SHP77 treated with DMSO at 0.1 percent for 48 hours (cell line): Measurements from ENCODE around the gene HACD2.

ENCODE experiments used
- DNase-seq: peaks from one replicate; lab custom pipeline; 2025; lab: John Stamatoyannopoulos, UW

Gene HACD2

DNA sequence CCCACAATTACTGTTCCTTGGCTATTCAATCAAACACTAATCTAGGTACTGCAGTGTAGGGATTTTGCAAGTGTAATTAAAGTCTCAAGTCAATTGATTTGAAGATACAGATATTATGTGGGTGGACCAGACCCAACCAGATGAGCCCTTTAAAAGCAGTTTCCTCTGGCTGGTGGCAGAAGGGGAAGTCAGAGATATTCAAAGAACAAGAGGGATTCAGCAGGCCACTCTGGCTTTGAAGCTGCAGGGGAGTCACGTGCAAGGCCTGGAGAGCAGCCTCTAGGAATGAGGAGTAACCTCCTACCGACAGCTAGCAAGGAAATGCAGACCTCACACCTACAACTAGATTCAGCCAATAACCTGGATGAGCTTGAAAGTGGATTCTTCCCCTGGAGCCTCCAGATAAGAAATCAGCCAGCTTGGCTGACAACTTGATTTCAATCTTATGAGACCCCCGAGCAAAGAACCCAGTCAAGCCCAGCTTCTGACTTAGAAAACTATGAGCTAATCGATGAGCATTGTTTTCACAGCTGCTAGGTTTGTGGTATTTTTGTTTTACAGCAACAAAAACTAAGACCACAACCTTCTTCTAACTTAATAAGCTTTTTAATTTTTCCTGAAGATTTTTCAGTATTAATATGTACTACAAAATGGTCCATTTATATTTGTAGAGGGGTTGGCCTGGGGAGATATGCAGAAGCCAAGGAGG lies 13.4 kb downstream of the HACD2 start:
- no peak for DNase-seq

DNA sequence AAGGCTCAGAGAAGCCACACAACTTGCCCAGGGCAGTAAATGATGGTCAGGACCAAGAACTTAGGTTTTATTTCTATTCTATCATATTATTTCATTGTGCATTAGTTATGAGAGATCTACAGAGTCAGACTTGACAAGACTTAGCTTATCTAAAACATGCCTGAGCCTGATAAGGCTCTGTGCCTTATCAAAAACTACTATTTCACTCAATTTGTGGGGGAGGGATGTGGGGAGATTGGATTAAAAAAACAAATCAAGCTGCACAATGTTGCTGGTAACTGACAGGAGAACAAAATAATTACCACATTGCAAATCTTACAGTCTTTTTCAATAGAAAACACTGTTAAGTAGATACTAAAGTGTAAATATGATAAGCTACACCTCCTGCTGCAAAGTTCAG lies 16.0 kb downstream of the HACD2 start:
- DNase-seq: no peak

DNA sequence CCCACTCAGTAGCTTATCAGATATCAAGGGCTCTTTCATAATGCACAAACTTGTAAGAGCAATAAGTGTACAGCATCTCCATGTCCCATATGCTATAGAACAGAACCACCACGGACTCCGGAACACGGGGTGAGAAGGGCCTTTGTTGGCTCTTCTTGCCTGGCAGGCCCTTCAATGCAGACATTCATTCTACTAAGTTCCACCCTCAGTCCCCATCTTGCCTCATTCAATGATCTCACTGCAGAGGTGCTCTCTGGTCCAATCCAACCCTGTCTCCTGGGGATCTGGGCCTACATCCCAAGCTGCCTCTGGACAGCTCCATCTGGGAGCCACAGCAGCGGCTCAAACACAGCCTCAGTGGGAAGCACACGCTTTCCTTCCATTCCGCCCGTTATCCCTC lies 16.8 kb downstream of the HACD2 start:
- no peak for DNase-seq

DNA sequence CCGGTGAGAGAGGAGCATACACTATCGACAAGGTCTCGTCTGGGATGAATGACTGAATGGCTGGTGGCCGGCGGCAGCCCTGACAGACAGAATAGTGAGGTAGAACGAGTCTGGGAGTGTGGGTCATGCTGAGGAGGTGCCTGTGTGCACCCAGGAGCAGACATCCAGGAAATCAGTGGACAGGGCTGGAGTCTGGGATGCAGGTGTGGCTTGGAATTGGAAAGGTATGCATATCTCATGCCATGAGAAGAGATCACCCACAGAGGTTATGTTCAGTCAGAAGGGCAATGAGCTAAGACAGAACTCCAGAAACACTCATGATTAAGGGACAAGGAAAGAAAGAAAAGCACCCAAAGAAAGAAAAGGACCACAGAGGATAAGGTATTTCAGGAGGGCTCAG lies 20.8 kb downstream of the HACD2 start:
- DNase-seq: no peak

DNA sequence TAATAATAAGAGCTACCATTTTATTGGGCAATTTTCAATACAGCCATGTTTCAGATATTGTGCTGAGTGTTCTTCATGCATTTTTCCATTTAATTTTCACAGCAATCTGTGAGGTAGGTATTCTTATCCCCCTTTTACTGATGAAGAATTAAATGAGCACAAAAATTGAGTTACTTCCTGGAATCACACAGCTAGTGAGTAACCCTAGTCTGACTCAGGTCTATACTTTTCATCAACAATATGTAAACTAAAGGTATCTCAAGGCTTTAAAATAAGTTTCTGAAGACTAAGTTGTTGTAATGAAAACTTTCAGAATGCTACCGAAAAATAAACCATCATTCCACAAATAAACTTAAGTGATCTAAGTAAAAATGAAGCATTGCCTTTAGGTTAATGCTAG lies 22.3 kb downstream of the HACD2 start:
- DNase-seq: no peak

DNA sequence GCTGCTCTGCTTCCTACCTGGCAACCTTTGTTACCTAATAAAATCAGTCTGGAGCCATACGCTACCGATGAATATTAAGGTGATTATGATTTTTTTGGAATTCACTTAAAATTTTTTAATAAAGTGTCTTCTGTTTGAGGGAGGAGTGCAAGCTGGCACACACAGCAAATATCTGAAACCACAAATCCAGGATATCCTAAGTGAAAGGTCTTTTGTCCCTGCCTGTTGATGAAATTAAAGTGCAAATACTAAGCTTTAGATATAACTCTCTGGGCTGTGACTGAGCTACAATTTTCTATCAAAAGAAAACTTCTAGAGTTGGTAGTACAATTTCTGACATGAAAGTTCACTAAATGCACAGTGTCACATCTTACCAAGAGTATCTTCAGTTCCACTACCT lies 23.7 kb downstream of the HACD2 start:
- DNase-seq: no peak

DNA sequence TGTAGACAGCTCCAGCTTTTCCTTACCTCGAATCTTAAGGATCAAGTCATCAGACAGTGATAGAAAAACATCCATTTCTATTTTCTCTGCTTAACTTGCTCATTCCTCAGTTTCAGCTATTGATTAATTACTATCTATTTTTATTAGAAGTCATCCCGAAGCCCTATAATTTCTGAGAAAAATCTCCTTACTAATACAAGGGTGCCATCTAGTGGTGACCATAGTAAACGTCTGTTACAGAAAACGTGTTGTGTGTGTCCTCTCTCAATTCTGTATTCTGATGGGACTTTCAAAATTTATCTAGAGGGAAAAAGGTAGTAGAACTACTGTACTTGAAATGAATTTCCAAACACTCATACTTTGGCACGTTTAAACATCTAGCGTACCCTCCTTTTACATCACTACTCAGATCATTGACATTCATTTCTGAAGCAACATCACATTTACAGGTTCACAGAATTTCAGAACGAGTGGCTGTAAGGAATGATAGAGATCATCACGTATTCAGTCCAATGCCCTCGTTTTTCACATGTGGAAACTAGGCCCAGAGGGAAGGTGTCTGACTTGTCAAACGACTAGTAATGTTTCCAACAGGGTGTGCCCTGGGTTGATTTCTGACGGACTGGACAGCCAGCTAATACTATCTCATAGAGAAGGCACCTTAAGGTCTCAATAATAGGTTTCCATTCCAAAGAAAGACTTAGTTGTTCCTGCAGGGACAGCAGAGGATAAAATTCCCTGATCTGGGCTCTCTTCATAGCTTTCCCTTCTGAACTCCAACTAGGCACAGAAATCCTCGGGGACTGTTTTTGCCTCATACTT lies 25.6 kb downstream of the HACD2 start:
- peak; percentile 19 for DNase-seq

DNA sequence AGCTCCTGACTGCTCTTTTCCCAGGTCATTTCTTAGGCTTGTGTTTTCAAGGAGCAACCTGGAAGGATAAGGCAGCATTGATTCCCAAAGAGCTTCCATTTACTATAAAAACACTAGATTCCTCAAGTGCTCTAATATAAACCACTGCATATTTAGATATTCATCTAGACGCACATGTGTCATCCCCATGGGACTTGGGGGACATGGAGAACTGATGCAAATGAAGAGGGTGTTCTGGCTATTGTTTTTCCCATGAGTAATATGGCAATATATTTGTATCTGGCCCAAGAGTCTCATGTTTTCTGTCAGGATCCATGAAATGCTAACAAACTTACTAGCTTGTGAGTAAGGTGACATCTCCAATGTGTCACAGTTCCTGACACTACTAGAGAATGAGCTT lies 31.3 kb downstream of the HACD2 start:
- no peak for DNase-seq

DNA sequence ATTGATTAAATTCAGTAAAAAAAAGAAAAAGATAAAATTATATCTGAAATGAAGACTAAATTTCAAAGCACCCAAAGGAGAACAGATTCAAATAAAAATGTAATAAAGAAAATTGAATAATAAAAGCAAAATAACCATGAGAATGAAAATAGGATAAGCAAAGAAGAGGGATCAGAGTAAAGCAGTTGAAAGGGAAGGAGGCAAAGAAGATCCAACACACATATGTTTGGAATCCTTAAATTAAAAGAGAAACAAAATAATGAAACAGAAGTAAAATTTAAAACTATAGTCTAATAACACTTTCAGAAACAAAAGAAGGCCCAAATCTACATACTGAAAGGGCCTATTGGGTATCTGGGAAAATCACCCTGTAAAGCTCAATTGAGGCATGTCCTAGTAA lies 32.1 kb downstream of the HACD2 start:
- no peak for DNase-seq

DNA sequence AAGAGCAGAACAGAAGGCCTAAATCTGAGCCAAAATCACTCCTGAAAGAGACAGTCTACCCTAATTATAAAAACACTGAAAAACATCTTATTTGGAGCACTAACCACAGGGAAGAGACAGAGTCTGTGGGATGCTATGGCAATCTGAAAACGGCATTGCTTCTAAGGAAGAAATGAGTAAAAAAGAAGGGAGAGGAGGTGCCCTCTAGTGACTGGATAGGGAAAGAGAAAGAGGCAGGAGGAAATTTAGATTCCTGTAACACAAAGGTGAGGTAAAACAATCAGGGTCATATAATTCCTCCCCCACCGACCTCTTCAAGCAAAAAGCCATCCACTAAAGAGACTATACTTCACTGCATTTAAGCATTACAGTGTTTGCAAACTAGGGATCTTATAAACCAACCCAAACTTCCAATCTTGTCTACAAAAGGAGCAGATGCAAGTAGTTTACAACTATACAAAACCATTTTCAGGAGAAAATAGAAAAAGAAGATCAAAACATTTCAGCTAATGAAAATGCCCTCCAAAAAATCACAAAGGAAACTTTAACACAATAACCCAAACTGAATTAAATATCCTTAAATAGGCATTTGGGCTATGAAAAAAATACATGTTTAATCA lies 32.6 kb downstream of the HACD2 start:
- DNase-seq: no peak

DNA sequence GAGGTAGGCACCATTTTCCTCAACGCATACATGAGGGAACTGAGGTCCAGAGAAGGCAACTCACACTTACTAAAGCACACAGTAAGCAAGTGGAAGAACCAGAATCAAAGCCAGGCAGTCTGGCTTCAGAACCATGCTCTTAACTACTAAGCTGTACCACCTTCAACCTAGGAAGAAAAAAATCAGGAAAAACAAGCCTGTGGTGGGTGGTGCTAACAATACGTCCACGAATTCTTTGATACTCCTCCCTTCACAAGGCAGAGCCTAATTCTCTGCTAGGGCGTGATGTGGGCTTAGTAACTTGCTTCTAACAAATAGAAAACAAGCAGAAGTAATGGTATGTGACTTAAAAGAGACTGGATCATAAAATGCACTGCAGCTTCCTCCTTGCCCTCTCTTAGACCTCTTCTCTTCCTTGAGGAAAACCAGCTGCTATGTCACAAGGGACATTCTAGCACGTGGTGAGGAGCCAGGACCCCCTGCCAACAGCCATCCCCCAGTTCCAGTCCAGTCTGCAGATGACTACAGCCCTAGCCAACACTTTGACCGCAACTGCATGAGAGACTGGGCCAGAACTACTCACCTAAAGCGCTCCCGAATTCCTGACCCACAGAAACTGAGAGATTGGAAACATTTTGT lies 36.9 kb downstream of the HACD2 start:
- no peak for DNase-seq

DNA sequence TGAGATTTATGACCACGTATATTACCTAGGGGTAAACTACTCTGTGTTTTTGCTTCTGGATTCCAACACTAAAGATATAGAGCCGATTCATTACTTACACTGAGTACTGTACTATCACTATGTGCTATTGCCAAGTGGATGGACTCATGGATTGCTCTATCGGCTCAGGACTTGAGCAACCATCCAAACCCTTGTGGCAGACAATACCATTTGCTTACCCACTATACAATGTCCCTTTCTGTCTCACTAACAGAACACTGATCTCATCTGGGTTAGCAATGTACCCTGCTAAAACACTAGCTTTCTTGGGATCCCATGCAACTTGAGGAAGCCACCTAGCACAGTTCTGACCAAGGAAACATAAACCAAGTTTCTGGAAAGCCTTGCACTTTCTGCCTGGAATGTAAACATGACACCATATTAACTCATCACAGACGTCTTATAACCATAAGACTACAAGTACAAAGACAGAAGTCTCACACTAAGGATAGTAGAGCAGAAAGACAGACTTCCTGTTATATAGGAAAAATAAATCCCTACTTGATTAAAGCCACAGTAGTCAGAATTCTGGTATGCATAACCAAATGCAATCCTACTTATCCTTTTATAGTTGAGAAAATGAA lies 38.6 kb downstream of the HACD2 start:
- no peak for DNase-seq

DNA sequence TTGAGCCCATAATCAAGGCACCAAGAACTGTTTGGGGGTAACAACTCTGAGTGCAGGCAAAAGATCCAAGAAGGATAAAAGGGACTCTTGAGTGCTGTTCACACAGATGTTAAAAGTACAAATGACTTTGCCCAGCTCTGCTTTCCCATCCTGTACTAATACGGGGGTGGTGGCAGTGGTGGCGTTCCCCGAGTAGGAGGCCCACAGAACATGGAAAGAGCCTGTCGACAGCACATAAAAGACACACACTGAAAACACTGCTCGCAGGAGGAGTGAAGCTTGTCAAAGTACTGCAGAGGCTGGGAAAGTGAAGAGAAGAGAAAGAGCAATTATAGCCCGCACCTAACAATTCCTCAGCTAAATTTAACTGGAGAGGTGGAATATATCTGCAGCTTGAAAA lies 40.9 kb downstream of the HACD2 start:
- no peak for DNase-seq

DNA sequence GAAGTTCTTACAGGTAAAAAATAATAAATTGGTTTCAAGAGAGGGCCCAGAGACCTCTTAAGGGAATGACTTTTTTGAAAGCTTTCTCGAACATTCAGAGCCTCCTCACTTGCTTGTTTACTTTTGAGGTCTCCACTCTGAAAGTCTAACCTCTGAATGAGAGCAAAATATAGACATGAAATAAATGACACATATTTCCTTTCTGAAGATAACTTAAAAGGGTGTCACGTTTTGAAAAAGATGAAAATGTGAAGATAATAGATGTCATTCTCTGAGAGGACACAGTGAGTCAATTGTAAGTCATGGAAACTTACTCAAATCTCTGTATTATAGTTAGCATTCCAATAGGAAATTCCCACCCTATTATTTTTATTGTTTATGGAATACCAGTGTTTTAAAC lies 44.6 kb downstream of the HACD2 start:
- no peak for DNase-seq

DNA sequence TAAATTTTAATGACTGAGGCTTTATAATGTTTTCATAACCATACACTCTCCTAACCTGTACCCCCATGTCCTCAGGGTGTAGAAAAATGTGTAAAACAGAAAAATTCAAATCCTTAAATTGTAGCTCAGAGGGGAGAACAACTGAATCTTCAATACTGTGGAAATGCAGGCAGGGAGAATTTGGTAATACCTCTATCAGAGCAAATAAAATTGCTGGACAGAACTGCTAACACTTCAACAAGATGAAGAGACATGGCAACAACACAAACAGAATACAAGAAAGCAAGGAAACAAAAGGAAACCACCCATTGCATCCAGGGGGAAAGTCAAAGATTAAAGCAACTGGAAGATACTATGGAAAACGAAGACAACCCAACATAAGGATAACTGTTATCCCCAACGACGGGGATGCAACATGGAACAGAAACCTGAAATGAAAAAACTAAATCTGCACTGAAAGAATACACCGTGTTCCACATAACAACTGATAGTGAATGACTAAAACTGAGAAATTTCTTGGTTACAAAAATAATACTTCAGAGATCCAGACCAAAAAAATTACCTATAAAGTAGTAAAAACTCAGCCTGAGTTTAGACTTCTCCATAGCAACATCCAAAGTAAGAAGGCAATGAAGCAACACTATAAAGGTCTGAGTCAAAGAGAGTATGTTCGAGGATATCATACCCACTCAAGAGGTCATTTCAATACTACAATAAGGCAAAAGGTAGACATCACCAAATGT lies 48.5 kb downstream of the HACD2 start:
- DNase-seq: no peak

DNA sequence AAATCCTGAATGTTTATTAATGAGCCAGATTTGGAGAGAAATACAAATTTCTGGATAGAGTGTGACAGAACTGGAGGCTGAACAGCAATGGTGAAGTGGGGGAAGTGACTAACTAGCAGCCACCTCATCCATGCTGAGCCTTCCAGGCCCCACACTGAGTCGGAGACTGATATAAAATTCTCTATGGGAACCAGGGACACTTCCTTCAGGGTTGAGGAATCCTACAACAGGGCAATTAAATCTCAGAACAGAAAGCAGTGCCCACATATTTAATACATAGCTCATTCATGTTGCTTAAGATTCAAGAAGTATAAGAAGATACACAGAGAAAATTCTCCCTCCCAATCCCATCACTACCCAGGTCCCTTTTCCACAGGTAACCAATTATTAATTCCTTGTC lies 49.3 kb downstream of the HACD2 start:
- no peak for DNase-seq

DNA sequence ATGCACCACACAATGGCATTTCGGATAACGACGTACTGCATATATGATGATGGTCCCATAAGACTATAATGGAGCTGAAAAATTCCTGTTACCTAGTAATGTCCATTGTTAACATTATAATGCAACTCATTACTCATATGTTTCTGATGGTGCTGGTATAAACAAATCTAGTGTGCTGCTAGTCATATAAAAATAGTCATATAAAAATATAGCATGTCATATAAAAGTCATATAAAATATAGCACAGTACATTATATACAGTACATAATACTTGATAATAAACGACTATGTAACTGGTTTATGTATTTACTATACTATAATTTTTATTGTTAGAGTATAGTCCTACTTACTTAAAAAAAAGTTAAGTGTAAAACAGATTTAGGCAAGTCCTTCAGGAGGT lies 50.6 kb downstream of the HACD2 start:
- no peak for DNase-seq

DNA sequence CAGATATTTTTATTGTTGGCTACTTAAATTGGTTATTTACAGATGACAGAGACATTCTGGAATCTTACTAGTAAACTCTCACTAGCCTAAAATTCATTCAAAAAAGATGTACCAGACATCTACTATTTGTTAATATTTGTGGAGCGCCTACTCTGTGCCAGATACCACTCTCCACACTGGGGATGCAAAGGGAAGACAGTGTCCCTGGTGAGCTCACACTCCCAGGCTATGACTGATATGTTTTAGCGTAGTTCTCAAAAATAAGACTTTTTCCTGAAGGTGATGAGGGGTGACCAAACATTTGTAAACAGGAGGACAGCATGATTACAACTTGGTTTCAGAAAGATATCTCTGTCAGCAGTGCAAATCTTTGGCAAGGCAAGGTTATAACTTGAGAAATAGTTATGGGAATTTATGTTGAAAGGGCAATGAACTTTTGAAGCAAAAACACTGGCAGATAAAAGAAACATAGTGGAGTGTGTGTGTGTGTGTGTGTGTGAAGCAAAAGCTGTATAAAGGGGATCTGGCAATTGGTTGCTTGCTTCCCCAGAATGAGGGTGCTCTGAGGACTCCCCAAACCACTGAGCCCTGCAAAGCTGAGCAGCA lies 51.2 kb downstream of the HACD2 start:
- no peak for DNase-seq

DNA sequence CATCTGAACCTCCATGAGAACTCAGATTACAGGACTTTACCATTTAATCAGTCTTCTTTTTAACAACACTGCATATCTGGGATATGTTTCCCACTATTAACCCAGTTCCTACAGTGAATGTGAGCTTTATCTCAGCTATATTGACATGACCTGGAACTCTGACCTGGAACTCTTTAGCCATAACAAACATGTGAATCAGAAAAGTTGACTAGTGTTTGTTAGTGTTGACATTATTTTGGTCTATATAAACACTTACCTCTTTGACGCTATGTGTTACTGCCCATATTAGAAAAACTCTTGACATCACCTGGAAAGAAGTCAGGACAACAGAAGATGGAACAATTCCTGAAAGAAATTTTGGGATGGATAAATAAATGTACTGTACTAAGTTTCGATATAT lies 56.7 kb downstream of the HACD2 start:
- no peak for DNase-seq

DNA sequence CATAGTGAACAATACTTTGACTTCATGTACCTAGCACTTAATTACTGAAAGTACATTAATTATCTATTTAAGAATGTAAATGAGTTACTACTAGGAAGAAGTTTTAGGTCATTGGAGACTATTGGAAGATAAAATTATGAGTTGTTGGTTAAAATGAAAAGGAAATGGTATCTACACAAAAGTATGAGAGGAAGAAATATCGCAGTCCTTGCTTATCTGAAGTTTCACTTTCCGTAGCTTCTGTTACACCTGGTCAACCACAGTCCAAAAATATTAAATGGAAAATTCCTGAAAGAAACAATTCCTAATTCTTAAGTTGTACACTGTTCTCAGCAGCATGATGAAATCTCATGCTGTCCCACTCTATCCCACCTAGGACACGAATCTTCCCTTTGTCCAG lies 57.8 kb downstream of the HACD2 start:
- no peak for DNase-seq

DNA sequence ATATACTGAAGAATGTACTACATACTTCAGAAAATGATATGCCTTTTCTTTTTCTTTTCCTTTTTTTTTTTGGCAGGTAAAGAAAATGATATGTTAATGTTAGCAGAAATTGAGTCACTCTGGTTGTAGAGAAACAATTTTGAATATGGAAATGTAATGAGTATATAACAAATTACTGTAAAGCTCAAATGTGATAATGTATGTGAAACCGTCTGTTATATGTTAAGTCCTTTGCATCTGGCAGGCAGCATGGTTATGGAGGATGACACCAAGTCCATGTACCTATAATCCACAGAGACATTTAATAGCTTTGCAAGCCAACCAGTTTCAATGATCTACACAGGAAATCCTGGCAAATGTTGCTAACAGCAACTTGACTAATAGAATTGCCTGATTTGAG lies 58.4 kb downstream of the HACD2 start:
- DNase-seq: no peak
